A549 (cell line): Measurements from ENCODE around the gene HOMER1. TPM values are rescaled to one million over a fixed set of nuclear protein-coding genes. Genes with fewer than 3 reads are reported as not detected.

Experiments
- ATAC-seq, 2 experiments: fragments of 200-7000 bp in 1 of 2; fragments of >200 bp in 1 of 2; cut with Nextera tagmentation in 1 of 2; cut with Tn5 transposase in 1 of 2; 3 replicates each; pipeline versions ENCODE4 v1.8.0 to v1.9.1; 2018 to 2020; ENCODE audit warnings: mild to moderate bottlenecking in 1 of 2, moderate library complexity in 1 of 2
- CTCF ChIA-PET: fragments of 300-600 bp; sonication (Branson Sonifier 250); formaldehyde crosslinking; extraction: SDS; loops from one replicate; lab custom pipeline; 2021; ENCODE audit warnings: antibody characterized with exemption, inconsistent platforms; lab: Yijun Ruan, JAX
- POLR2A ChIA-PET: fragments of 350-600 bp; formaldehyde crosslinking; extraction: SDS; loops from one replicate; lab custom pipeline; 2021; ENCODE audit warnings: antibody characterized with exemption, inconsistent platforms; lab: Yijun Ruan, JAX
- DNase-seq, 2 experiments: peaks; one replicate each; pipeline versions ENCODE4 v3.0.0 to v3.0.0-alpha.2; 2011 to 2016; ENCODE audit warnings: low read depth in 1 of 2, low spot score in 1 of 2
- FAIRE-seq: peaks from 2 replicates; lab custom pipeline; 2011; peaks lifted over from hg19 to GRCh38; lab: Jason Lieb, UNC
- H3K27ac ChIP-seq, 2 experiments: fragments of >200 bp; sonication (Bioruptor Twin); formaldehyde crosslinking; 3 replicates each; pipeline ENCODE4 v1.5.1; 2016 to 2017
- H3K4me1 ChIP-seq: fragments of >200 bp; sonication (Bioruptor Twin); formaldehyde crosslinking; 3 replicates; pipeline ENCODE4 v1.6.1; 2016
- H3K4me2 ChIP-seq: fragments of >200 bp; sonication (Bioruptor Twin); formaldehyde crosslinking; 3 replicates; pipeline ENCODE4 v1.6.1; 2016
- H3K4me3 ChIP-seq: fragments of >200 bp; sonication (Bioruptor Twin); formaldehyde crosslinking; 3 replicates; pipeline ENCODE4 v1.5.1; 2016
- H3K9me3 ChIP-seq: fragments of >200 bp; sonication (Bioruptor Twin); formaldehyde crosslinking; 3 replicates; pipeline ENCODE4 v1.6.1; 2016
- CBX8 ChIP-seq: fragments of 200-600 bp; sonication (generic); IDR thresholded peaks from 2 replicates; pipeline ENCODE4 v1.6.1; 2016
- CEBPB ChIP-seq, 2 experiments: fragments of >200 bp in 1 of 2; sonication (Bioruptor Twin) in 1 of 2; formaldehyde crosslinking in 1 of 2; IDR thresholded peaks; 2 replicates each; pipeline ENCODE4 v1.6.1; 2012 to 2016
- CHD2 ChIP-seq: fragments of 150-350 bp; IDR thresholded peaks from 2 replicates; pipeline ENCODE4 v1.6.1; 2014; ENCODE audit warnings: low read length; ENCODE audit not compliant: partially characterized antibody
- CHD4 ChIP-seq: fragments of 200-600 bp; sonication (generic); IDR thresholded peaks from 2 replicates; pipeline ENCODE4 v1.6.1; 2016; ENCODE audit warnings: antibody characterized with exemption, mild to moderate bottlenecking, borderline replicate concordance
- EHMT2 ChIP-seq: fragments of 200-600 bp; sonication (generic); IDR thresholded peaks from 2 replicates; pipeline ENCODE4 v1.6.1; 2016; ENCODE audit warnings: antibody characterized with exemption, low read depth, mild to moderate bottlenecking, moderate library complexity
- EP300 ChIP-seq, 2 experiments: fragments of >200 bp; sonication (Bioruptor Twin); formaldehyde crosslinking; IDR thresholded peaks; 2 replicates in 1 of 2; 3 replicates in 1 of 2; pipeline ENCODE4 v1.6.1; 2016 to 2017
- ESRRA ChIP-seq: fragments of 150-350 bp; IDR thresholded peaks from 2 replicates; pipeline ENCODE4 v1.6.1; 2014; ENCODE audit warnings: mild to moderate bottlenecking, low read length, borderline replicate concordance
- FOXS1 ChIP-seq: fragments of 250-450 bp; sonication (Bioruptor Pico); IDR thresholded peaks from 2 replicates; pipeline ENCODE4 v1.5.0; 2020; ENCODE audit warnings: mild to moderate bottlenecking, moderate library complexity
- GATA3 ChIP-seq: IDR thresholded peaks from 2 replicates; pipeline ENCODE4 v1.6.1; 2012; ENCODE audit warnings: borderline replicate concordance
- HEYL ChIP-seq: fragments of 250-450 bp; sonication (Bioruptor Pico); IDR thresholded peaks from 2 replicates; pipeline ENCODE4 v1.8.0; 2021; ENCODE audit warnings: mild to moderate bottlenecking, moderate library complexity
- HOXB5 ChIP-seq: fragments of 250-450 bp; sonication (Bioruptor Pico); IDR thresholded peaks from 2 replicates; pipeline ENCODE4 v1.5.0; 2020; ENCODE audit warnings: mild to moderate bottlenecking, moderate library complexity
- MAFK ChIP-seq: fragments of 450-650 bp; IDR thresholded peaks from 2 replicates; pipeline ENCODE4 v1.6.1; 2014; ENCODE audit not compliant: partially characterized antibody
- NFE2L2 ChIP-seq: fragments of 150-350 bp; conservative IDR thresholded peaks from 2 replicates; pipeline ENCODE4 v1.6.1; 2014; ENCODE audit warnings: low read length
- NPAS2 ChIP-seq: fragments of 250-450 bp; sonication (Bioruptor Pico); IDR thresholded peaks from 2 replicates; pipeline ENCODE4 v1.8.0; 2022; ENCODE audit warnings: mild to moderate bottlenecking, moderate library complexity, borderline replicate concordance
- NR3C1 ChIP-seq: fragments of >200 bp; sonication (Bioruptor Twin); formaldehyde crosslinking; IDR thresholded peaks from 3 replicates; pipeline ENCODE4 v1.6.1; 2017
- PHF8 ChIP-seq: fragments of 200-600 bp; sonication (generic); IDR thresholded peaks from 2 replicates; pipeline ENCODE4 v1.6.1; 2016; ENCODE audit warnings: low read depth, mild to moderate bottlenecking, antibody characterized with exemption, moderate library complexity, borderline replicate concordance
- POLR2A ChIP-seq: IDR thresholded peaks from 2 replicates; pipeline ENCODE4 v1.6.1; 2012; ENCODE audit warnings: mild to moderate bottlenecking, low read length
- POLR2AphosphoS2 ChIP-seq: conservative IDR thresholded peaks from 2 replicates; pipeline ENCODE4 v1.6.1; 2012; ENCODE audit warnings: low read length, improper control_type of control experiment, inconsistent platforms
- RAD21 ChIP-seq, 2 experiments: fragments of >200 bp in 1 of 2; sonication (Bioruptor Twin) in 1 of 2; formaldehyde crosslinking in 1 of 2; IDR thresholded peaks in 1 of 2; conservative IDR thresholded peaks in 1 of 2; 2 replicates in 1 of 2; 3 replicates in 1 of 2; pipeline ENCODE4 v1.6.1; 2012 to 2018; ENCODE audit warnings: inconsistent platforms in 1 of 2
- RCOR1 ChIP-seq: fragments of 150-350 bp; IDR thresholded peaks from 2 replicates; pipeline ENCODE4 v1.6.1; 2014; ENCODE audit warnings: antibody characterized with exemption, low read length, low read depth
- REST ChIP-seq: fragments of 200-600 bp; sonication (generic); IDR thresholded peaks from 2 replicates; pipeline ENCODE4 v1.6.1; 2016; ENCODE audit warnings: antibody characterized with exemption, mild to moderate bottlenecking, moderate library complexity
- SMC3 ChIP-seq: fragments of >200 bp; sonication (Bioruptor Twin); formaldehyde crosslinking; IDR thresholded peaks from 3 replicates; pipeline ENCODE4 v1.6.1; 2018; ENCODE audit warnings: inconsistent platforms
- ZFP36 ChIP-seq: fragments of 450-650 bp; IDR thresholded peaks from 2 replicates; pipeline ENCODE4 v1.6.1; 2014; ENCODE audit warnings: borderline replicate concordance; ENCODE audit not compliant: partially characterized antibody
- ZSCAN20 ChIP-seq: fragments of 250-450 bp; sonication (Bioruptor Pico); IDR thresholded peaks from 2 replicates; pipeline ENCODE4 v1.8.0; 2022; ENCODE audit warnings: mild to moderate bottlenecking, moderate library complexity
- WGBS: methylation state at CpG from one replicate; pipeline ENCODE4 v1.1.6; 2017; ENCODE audit errors: missing lambda C conversion rate; 5-methylcytosine and 5-hydroxymethylcytosine counted together
- polyA plus RNA-seq, 4 experiments: library from polyadenylated mRNA; depleted of rRNA in 3 of 4; stranded (reverse); fragments of >200 nt; fragmentation: RNase III in 1 of 4; extraction: RNeasy Plus Mini Kit Qiagen cat#74134 plus additional on column Dnase treatment in 1 of 4; gene quantifications; 2 replicates in 3 of 4; 3 replicates in 1 of 4; pipeline ENCODE4 v1.2.3, GENCODE V29; 2011 to 2017
- TF ChIP-seq, protein P1 (sequence below): IDR thresholded peaks from 2 replicates; pipeline ENCODE4 v1.6.1; 2012
- TF ChIP-seq, protein P2 (sequence below): fragments of 150-350 bp; IDR thresholded peaks from 2 replicates; pipeline ENCODE4 v1.6.1; 2014; ENCODE audit warnings: low read depth, mild to moderate bottlenecking, low read length
- TF ChIP-seq, protein P3 (sequence below): fragments of 250-450 bp; sonication (Bioruptor Pico); IDR thresholded peaks from 2 replicates; pipeline ENCODE4 v1.5.0; 2020; ENCODE audit warnings: low read depth, mild to moderate bottlenecking, moderate library complexity
- TF ChIP-seq, protein P4 (sequence below): fragments of >200 bp; sonication (Bioruptor Twin); formaldehyde crosslinking; IDR thresholded peaks from 2 replicates; pipeline ENCODE4 v1.6.1; 2016

HOMER1 gene
- polyA plus RNA-seq, 2 of the 4 experiments (the other 2 are of a cell fraction): 6.0 to 9.3 TPM

DNA sequence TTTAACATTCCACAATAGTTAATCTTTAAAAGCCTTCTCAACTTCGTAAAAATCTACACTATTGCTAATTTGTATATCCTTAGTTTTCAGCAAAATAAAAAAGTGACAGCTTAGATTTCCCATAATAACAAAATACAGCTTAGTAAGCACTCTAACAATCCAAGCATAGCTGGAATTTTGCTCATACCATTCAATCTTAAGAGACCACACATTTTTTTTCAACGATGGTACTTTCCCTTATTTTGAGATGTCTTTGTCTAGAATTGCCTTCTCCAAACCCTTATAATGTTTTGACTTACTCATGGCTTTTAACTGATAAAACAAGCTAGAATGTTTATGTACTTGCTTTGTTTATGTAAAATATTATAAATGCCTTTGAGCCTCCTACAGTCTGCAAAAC is 65.6 kb downstream of the HOMER1 start:
- FAIRE-seq (no peak), DNase-seq (no peak), ATAC-seq (no peak)
- no peaks in the 10 kb centered on the region for H3K9me3 ChIP-seq
- no peak overlapping the region for H3K27ac ChIP-seq
- CTCF ChIA-PET: interaction anchor here (0.8 to 1.3 kb wide), 4 partner anchors 12 to 424 kb away, joined by 3 read pairs; no protein-coding TSS in a partner anchor
- no peak overlapping the region for H3K4me2 ChIP-seq
- 23% methylated on average over 2 of the region's 2 CpGs for WGBS
- POLR2A ChIA-PET: no interaction called here
- H3K4me1 ChIP-seq: no peaks in the 10 kb centered on the region
- H3K4me3 ChIP-seq: no peak overlapping the region
- TF ChIP-seq HOXB5 (CRISPR knock-in tag) (no peak), NFE2L2 (no peak), RCOR1 (no peak), CHD4 (no peak), EP300 (IDR thresholded peaks at IDR 0.05) (no peak), FOXS1 (CRISPR knock-in tag) (no peak), PHF8 (no peak), GATA3 (no peak), POLR2AphosphoS2 (no peak), CHD2 (no peak), MAFK (no peak), NR3C1 (no peak), SMC3 (no peak)
- TF ChIP-seq, protein P1, sequence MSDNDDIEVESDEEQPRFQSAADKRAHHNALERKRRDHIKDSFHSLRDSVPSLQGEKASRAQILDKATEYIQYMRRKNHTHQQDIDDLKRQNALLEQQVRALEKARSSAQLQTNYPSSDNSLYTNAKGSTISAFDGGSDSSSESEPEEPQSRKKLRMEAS: no peak

DNA sequence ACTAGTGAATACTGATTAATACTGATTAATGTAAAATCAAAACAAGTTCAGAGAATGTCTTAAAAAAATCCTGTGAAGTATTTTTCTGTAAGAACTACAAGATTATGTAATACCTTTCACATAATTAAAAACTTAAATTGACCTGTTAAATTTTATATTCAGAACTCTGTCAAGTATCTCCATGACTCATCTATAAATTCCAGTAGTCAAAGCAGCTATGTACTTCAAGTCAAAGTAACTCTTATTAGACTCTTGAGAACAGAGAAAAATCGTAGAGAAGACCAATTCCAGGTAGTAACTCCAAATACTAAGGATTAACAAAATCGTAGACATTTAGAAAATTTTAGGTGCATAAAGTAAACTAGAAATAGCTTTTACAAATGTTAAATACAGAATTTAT is 77.1 kb downstream of the HOMER1 start:
- no peak overlapping the region for H3K27ac ChIP-seq

GRCh38 chr5:79436224-79436623 is 77.7 kb downstream of the HOMER1 start:
- POLR2A ChIA-PET: no interaction called here
- no peak for FAIRE-seq
- TF ChIP-seq POLR2A (no peak), CEBPB (IDR thresholded peaks at IDR 0.05) (peak; percentile 66 to 67; a peak in 3 of 4 replicates), ZSCAN20 (CRISPR knock-in tag) (no peak)
- DNase-seq: peak in 1 of 2 experiments; percentile 2
- Histone ChIP-seq H3K4me1 (no peaks in the 10 kb centered on the region; the same call in 2 of the 3 replicates), H3K4me2 (no peak overlapping the region), H3K9me3 (no peaks in the 10 kb centered on the region), H3K4me3 (no peak overlapping the region), H3K27ac (no peak overlapping the region)
- no peak for ATAC-seq
- WGBS: 93% methylated on average over 3 of the region's 3 CpGs
- CTCF ChIA-PET: no interaction called here

More for the DNA sequence above, 77.1 kb downstream of the HOMER1 start:
- ChIA-PET POLR2A (no interaction called here), CTCF (no interaction called here)
- ATAC-seq (no peak), DNase-seq (no peak), FAIRE-seq (peak; percentile 56)
- H3K4me2 ChIP-seq: no peak overlapping the region
- TF ChIP-seq ZFP36: no peak
- no peak for TF ChIP-seq HEYL (CRISPR knock-in tag)
- TF ChIP-seq CBX8: no peak
- TF ChIP-seq ESRRA: no peak
- no peak for TF ChIP-seq HOXB5 (CRISPR knock-in tag)
- no peaks in the 10 kb centered on the region; the same call in 2 of the 3 replicates for H3K4me1 ChIP-seq
- H3K4me3 ChIP-seq: no peak overlapping the region
- no peaks in the 10 kb centered on the region for H3K9me3 ChIP-seq
- 53% methylated on average over 2 of the region's 2 CpGs for WGBS

DNA sequence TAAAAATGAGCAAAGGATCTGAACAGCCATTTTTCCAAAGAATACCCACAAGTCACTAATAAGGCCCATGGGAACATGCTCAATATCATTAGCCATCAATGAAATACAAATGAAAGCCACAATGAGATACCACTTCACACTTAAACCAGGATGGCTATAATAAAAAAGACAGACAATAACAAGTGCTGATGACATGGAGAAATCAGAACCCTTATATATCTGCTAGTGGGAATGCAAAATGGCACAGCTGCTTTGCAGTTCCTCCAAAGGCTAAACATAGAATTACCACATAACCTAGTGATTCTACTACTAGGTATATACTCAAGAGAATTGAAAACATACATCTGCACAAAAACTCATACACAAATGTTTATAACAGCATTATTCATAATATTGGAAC is 83.7 kb downstream of the HOMER1 start:
- DNase-seq: no peak
- Histone ChIP-seq H3K4me2 (no peak overlapping the region), H3K4me1 (no peaks in the 10 kb centered on the region), H3K27ac (no peak overlapping the region), H3K9me3 (no peaks in the 10 kb centered on the region), H3K4me3 (no peak overlapping the region)
- ATAC-seq: no peak
- ChIA-PET CTCF (interaction anchor here (2.1 kb wide), 1 partner anchor 405 kb away, joined by 6 read pairs; no protein-coding TSS in a partner anchor), POLR2A (no interaction called here)
- no peak for FAIRE-seq
- no peak for TF ChIP-seq EHMT2
- no peak for TF ChIP-seq NPAS2 (CRISPR knock-in tag)
- TF ChIP-seq POLR2AphosphoS2: no peak
- no peak for TF ChIP-seq REST
- TF ChIP-seq, protein P2, sequence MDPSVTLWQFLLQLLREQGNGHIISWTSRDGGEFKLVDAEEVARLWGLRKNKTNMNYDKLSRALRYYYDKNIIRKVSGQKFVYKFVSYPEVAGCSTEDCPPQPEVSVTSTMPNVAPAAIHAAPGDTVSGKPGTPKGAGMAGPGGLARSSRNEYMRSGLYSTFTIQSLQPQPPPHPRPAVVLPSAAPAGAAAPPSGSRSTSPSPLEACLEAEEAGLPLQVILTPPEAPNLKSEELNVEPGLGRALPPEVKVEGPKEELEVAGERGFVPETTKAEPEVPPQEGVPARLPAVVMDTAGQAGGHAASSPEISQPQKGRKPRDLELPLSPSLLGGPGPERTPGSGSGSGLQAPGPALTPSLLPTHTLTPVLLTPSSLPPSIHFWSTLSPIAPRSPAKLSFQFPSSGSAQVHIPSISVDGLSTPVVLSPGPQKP: no peak
- TF ChIP-seq, protein P3, sequence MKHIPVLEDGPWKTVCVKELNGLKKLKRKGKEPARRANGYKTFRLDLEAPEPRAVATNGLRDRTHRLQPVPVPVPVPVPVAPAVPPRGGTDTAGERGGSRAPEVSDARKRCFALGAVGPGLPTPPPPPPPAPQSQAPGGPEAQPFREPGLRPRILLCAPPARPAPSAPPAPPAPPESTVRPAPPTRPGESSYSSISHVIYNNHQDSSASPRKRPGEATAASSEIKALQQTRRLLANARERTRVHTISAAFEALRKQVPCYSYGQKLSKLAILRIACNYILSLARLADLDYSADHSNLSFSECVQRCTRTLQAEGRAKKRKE (CRISPR knock-in tag): no peak
- TF ChIP-seq, protein P4, sequence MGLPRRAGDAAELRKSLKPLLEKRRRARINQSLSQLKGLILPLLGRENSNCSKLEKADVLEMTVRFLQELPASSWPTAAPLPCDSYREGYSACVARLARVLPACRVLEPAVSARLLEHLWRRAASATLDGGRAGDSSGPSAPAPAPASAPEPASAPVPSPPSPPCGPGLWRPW: no peak
- TF ChIP-seq RAD21 (conservative IDR thresholded peaks at IDR 0.05 in 1 of 2, IDR thresholded peaks at IDR 0.05 in 1 of 2): no peak
